Fibroblast of mammary gland (primary cell): ENCODE results near the gene ADNP2.

Experiments
- DNase-seq: peaks from one replicate; pipeline ENCODE4 v3.0.0-alpha.2; 2010; ENCODE audit warnings: low read depth
- H3K4me3 ChIP-seq: 2 replicates; pipeline ENCODE4 v1.5.1; 2011; ENCODE audit warnings: low read depth, mild to moderate bottlenecking, low read length, moderate library complexity; ENCODE audit not compliant: control insufficient read depth
- TF ChIP-seq, protein P1 (sequence below): conservative IDR thresholded peaks from 2 replicates; pipeline ENCODE4 v1.5.1; 2011; ENCODE audit warnings: low read depth, low read length, inconsistent platforms; ENCODE audit not compliant: control insufficient read depth, insufficient read depth

Gene ADNP2

DNA sequence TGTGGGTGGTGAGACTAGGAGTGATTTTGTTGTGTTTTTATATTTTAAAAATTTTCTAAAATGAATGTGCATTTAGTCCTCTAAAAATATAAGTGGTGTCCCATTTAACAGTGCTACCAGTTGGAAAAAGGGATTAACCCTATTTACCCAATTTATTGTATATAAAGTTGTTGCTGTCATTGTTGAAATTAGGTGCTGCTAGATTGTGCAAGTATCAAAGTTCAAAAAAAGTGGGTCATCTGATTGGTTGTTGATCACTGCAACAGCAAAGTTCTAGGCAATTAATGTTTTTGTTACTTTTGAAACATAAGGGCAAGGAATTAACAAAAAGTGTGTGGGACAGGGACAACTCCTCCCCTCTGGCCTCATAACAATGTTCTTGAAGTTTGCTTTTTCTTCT, 40.6 kb downstream of the ADNP2 start:
- TF ChIP-seq, protein P1, sequence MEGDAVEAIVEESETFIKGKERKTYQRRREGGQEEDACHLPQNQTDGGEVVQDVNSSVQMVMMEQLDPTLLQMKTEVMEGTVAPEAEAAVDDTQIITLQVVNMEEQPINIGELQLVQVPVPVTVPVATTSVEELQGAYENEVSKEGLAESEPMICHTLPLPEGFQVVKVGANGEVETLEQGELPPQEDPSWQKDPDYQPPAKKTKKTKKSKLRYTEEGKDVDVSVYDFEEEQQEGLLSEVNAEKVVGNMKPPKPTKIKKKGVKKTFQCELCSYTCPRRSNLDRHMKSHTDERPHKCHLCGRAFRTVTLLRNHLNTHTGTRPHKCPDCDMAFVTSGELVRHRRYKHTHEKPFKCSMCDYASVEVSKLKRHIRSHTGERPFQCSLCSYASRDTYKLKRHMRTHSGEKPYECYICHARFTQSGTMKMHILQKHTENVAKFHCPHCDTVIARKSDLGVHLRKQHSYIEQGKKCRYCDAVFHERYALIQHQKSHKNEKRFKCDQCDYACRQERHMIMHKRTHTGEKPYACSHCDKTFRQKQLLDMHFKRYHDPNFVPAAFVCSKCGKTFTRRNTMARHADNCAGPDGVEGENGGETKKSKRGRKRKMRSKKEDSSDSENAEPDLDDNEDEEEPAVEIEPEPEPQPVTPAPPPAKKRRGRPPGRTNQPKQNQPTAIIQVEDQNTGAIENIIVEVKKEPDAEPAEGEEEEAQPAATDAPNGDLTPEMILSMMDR, result no peak
- no peak overlapping the region for H3K4me3 ChIP-seq
- no peak for DNase-seq

DNA sequence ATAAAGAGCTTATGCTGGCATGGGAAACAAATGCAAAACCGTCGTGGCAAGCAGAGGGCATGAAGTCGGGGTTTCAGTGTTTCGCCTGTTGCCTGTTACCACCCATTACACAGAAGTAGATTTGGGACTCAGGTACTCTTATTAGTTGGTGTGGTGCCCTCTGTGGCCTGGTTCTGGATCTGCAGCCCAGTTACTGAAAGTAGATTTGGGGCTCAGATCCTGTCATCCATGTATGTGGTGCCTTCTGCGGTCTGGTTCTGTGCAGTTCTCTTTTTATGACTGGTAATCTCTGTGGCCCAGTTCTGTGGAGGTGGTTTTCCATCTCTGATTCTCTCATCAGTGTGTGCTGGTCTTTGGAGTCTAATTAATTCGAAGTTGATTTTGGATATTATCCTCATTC, 45.2 kb downstream of the ADNP2 start:
- no peak overlapping the region for H3K4me3 ChIP-seq
- peak; percentile 38 for DNase-seq
- TF ChIP-seq, protein P1, result peak; percentile 47

DNA sequence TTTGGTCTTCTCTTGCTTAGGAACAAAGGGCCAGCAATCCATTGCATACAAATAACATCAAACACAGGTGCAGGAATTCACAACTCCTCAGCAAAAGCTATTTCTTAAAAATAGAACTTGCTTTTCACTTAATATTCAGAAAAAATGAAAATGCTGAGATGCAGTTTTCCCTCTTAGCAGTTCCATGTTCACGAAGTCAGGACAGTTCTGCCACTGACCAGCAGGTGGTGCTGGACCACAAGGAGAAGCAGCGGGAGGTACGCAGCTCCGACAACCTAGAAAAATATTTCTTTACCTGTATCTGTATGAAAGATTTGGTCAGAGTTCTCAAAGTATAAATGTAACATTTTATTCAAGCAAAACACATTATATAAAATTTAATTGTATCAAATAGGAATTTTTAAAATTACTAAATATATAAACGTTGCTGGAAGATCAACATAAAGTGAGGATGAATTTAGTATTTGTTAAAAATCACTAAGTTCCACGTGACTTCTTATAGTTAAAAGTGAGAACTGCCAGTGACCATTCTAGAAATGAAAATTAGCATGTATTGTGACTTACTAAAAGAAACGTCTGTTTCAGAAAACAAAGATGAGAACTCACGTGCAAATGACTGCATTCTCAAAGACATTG, 48.8 kb downstream of the ADNP2 start:
- TF ChIP-seq, protein P1, result peak; percentile 99
- no peak overlapping the region for H3K4me3 ChIP-seq
- DNase-seq, result peak; percentile 74

DNA sequence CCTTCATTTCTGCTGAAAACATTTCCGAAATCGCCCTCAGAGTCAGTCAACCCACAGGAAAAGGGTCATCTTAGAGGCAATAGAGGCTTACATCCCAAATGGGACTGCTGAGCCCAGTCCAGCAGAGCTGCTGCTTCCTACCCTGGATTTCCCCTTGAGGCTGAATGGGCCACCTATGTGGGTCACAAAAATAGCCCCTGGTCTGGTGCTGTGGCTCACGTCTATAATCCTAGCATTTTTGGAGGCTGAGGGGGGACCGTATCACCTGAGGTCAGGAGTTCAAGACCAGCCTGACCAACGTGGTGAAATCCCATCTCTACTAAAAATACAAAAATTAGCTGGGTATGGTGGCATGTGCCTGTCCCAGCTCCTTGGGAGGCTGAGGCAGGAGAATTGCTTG, 49.3 kb downstream of the ADNP2 start:
- TF ChIP-seq, protein P1, result no peak
- H3K4me3 ChIP-seq, result no peak overlapping the region
- no peak for DNase-seq

DNA sequence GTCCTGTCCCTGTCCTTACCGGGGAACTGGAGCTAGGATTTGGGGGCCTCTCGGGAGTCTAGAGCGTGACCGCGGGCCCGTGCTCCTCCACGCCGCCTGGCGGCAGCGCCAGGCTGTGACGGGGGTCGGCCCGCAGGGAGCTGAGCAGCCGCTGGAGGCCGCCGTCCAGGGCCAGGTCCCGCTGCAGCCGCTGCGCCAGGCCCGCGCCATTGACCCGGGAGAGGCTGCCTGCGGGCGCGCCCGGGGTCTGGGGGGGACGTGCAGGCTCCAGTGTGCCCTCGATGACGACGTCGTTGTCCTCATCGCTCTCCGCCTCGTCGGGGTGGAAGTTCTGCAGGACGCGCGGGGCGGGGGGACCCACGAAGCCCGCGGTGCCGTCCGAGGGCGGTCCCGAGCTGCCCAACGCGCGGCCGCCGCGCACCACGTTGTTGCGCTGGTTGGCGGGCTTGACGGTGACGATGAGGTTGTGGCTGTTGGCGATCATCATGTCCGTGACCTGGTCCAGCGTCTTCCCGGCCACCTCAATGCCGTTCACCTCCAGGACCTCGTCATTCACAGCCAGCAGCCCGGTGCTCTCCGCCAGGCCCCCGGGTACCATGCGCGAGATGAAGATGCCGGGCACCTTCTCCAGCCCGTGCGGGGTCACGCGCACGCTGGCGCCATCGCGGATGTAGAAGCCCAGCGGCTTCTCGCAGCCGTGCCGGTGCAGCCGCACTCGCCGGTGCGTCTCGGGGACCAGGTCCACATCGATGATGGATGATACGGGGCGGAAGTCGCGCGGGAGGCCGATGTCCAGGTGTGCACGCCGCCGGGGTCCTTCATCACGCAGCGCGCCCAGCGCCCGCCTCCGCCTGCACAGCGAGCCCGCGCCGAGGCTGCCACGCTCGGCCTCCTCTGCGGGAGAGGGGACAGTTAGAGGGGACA, 50.9 kb downstream of the ADNP2 start:
- DNase-seq, result no peak
- H3K4me3 ChIP-seq, result no peak overlapping the region
- TF ChIP-seq, protein P1, result no peak

DNA sequence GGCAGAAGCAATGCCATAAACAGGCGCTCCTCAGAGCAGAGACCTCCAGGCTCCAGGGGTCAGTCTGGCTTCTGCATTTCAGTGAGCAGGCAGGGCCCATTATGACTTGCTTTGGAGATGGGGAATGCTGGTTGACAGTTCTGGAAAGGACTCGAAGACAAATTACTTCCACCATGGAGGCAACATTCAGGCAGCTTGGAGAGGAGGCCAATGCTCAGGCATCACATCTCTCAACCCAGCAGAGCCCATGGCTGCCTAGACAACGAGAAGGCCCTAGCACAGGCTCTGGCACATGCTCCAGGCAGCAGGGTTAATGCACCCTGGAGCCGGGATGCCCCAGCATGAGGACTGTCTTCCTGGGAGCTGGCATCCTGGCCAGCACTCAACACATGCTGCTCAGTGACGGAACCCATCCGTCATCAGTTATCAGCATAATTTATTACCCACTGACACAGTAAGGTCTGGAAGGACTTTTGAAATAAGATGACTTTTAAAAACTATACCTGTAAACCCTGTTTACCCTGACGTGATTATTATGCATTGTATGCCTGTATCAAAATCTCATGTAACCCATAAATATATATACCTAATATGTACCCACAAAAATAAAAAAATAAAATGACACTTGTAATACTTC, 52.8 kb downstream of the ADNP2 start:
- no peak overlapping the region for H3K4me3 ChIP-seq
- DNase-seq, result no peak
- TF ChIP-seq, protein P1, result no peak
